ENCODE results near the gene LRP2BP. TPM values are rescaled to one million over a fixed set of nuclear protein-coding genes. Genes with fewer than 3 reads are reported as not detected.
A peak's percentile ranks its signal among the peaks of the same experiment; 100 is the strongest.

The LRP2BP gene
- total RNA-seq, 2 experiments from 2014 or later: 2.7 to 3.1 TPM

- CTCF ChIA-PET: no interaction called here
- Mint-ChIP-seq H3K27ac (no peak overlapping the region), H3K4me1 (ENCODE audit: low read depth) (peaks cover 28% of the 10 kb centered on the region), H3K36me3 (ENCODE audit: low read depth) (peaks cover 45% of the 10 kb centered on the region), H3K4me3 (no peak overlapping the region), H3K9me3 (no peaks in the 10 kb centered on the region), H3K27me3 (no peaks in the 10 kb centered on the region)
- TF ChIP-seq CTCF (IDR thresholded peaks at IDR 0.05): no peak
- Histone ChIP-seq H3K4me1 (ENCODE audit: insufficient read depth, low read length) (peaks cover 10% of the 10 kb centered on the region), H3K4me3 (ENCODE audit: low read length) (no peak overlapping the region), H3K9me3 (ENCODE audit: control insufficient read depth in 1 of 2, insufficient read depth in 1 of 2, low read length in 2 of 2) (no peaks in the 10 kb centered on the region), H3K27me3 (ENCODE audit: control insufficient read depth in 1 of 2, insufficient read depth in 2 of 2, low read length in 2 of 2) (no peaks in the 10 kb centered on the region), H3K36me3 (ENCODE audit: insufficient read depth, low read length) (peaks cover 4% of the 10 kb centered on the region), H3K27ac (ENCODE audit: low read depth in 1 of 2, low read length in 2 of 2) (no peak overlapping the region)
- DNase-seq (peak in 1 of 14 experiments; percentile 23), ATAC-seq (ENCODE audit: poor library complexity) (peak; percentile 62)
- intact Hi-C loops (cut with DNase I, micrococcal nuclease): no loop called here
- POLR2A ChIA-PET: no interaction called here
These were observed 55.8 kb downstream of the LRP2BP start for GRCh38 chr4:185339941-185340340.

- CTCF ChIA-PET: no interaction called here
- ATAC-seq (ENCODE audit: poor library complexity) (no peak), DNase-seq (no peak)
- POLR2A ChIA-PET: no interaction called here
- H3K27me3 ChIP-seq (ENCODE audit: control insufficient read depth in 1 of 2, insufficient read depth in 2 of 2, low read length in 2 of 2): no peaks in the 10 kb centered on the region
- no peak for TF ChIP-seq CTCF (IDR thresholded peaks at IDR 0.05)
- Mint-ChIP-seq H3K4me3 (no peak overlapping the region), H3K4me1 (ENCODE audit: low read depth) (peaks cover 10% of the 10 kb centered on the region), H3K9me3 (no peaks in the 10 kb centered on the region), H3K27me3 (no peaks in the 10 kb centered on the region), H3K36me3 (ENCODE audit: low read depth) (peaks cover 16% of the 10 kb centered on the region), H3K27ac (no peak overlapping the region)
- no peaks in the 10 kb centered on the region for H3K9me3 ChIP-seq (ENCODE audit: control insufficient read depth in 1 of 2, insufficient read depth in 1 of 2, low read length in 2 of 2)
- no peak overlapping the region for H3K27ac ChIP-seq (ENCODE audit: low read depth in 1 of 2, low read length in 2 of 2)
- no peak overlapping the region for H3K4me3 ChIP-seq (ENCODE audit: low read length)
- H3K4me1 ChIP-seq (ENCODE audit: insufficient read depth, low read length): peaks cover 5% of the 10 kb centered on the region
- H3K36me3 ChIP-seq (ENCODE audit: insufficient read depth, low read length): no peaks in the 10 kb centered on the region
- intact Hi-C loops (cut with DNase I, micrococcal nuclease): no loop called here
These were observed 60.1 kb downstream of the LRP2BP start for GRCh38 chr4:185335579-185335978.

- intact Hi-C loops (cut with DNase I, micrococcal nuclease): no loop called here
These were observed 61.4 kb downstream of the LRP2BP start for GRCh38 chr4:185334326-185334725.

More at GRCh38 chr4:185334326-185334725, 61.4 kb downstream of the LRP2BP start:
- Mint-ChIP-seq H3K36me3 (ENCODE audit: low read depth) (peaks cover 13% of the 10 kb centered on the region), H3K27ac (no peak overlapping the region), H3K27me3 (no peaks in the 10 kb centered on the region), H3K4me1 (ENCODE audit: low read depth) (no peaks in the 10 kb centered on the region), H3K4me3 (no peak overlapping the region), H3K9me3 (no peaks in the 10 kb centered on the region)
- Histone ChIP-seq H3K27ac (ENCODE audit: low read depth in 1 of 2, low read length in 2 of 2) (no peak overlapping the region), H3K36me3 (ENCODE audit: insufficient read depth, low read length) (no peaks in the 10 kb centered on the region), H3K4me1 (ENCODE audit: insufficient read depth, low read length) (no peaks in the 10 kb centered on the region), H3K4me3 (ENCODE audit: low read length) (no peak overlapping the region), H3K27me3 (ENCODE audit: control insufficient read depth in 1 of 2, insufficient read depth in 2 of 2, low read length in 2 of 2) (no peaks in the 10 kb centered on the region), H3K9me3 (ENCODE audit: control insufficient read depth in 1 of 2, insufficient read depth in 1 of 2, low read length in 2 of 2) (no peaks in the 10 kb centered on the region)
- ChIA-PET CTCF (no interaction called here), POLR2A (no interaction called here)
- ATAC-seq (ENCODE audit: poor library complexity) (no peak), DNase-seq (no peak)
- TF ChIP-seq CTCF (IDR thresholded peaks at IDR 0.05): no peak

Data from CD4-positive, alpha-beta T cell (primary cell).